HepG2 (cell line): Measurements from ENCODE around the gene HNRNPUL1. TPM values are rescaled to one million over a fixed set of nuclear protein-coding genes. Genes with fewer than 3 reads are reported as not detected.
A peak's percentile ranks its signal among the peaks of the same experiment; 100 is the strongest.

Experiments
- CREM ChIP-seq, 2 experiments: sonication (generic) in 1 of 2; formaldehyde crosslinking in 1 of 2; IDR thresholded peaks; 2 replicates each; pipeline versions ENCODE4 v1.4.0 to v1.6.1; 2016 to 2020; ENCODE audit warnings: antibody characterized with exemption in 1 of 2, mild to moderate bottlenecking in 1 of 2, missing genetic modification reagents in 1 of 2
- HHEX ChIP-seq: IDR thresholded peaks from 2 replicates; pipeline ENCODE4 v1.6.1; 2016; ENCODE audit warnings: control low read depth
- HMG20B ChIP-seq: conservative IDR thresholded peaks from 2 replicates; pipeline ENCODE4 v1.6.1; 2016; ENCODE audit warnings: missing genetic modification reagents, missing compliant biosample characterization
- LCORL ChIP-seq, 2 experiments: fragments of 450-650 bp in 1 of 2; sonication (generic) in 1 of 2; formaldehyde crosslinking in 1 of 2; IDR thresholded peaks; 2 replicates each; pipeline versions ENCODE4 v1.5.0 to v1.6.1; 2017 to 2020; ENCODE audit warnings: antibody characterized with exemption in 1 of 2, missing genetic modification reagents in 1 of 2
- PRMT3 ChIP-seq: sonication (generic); formaldehyde crosslinking; IDR thresholded peaks from 2 replicates; pipeline ENCODE4 v1.8.1; 2022; ENCODE audit warnings: low read depth, mild to moderate bottlenecking, moderate library complexity, missing genetic modification reagents, borderline replicate concordance
- REST ChIP-seq, 2 experiments: IDR thresholded peaks; 2 replicates each; pipeline ENCODE4 v1.6.1; 2011 to 2012; ENCODE audit warnings: low read length in 2 of 2, borderline replicate concordance in 1 of 2, low read depth in 1 of 2, mild to moderate bottlenecking in 1 of 2, moderate library complexity in 1 of 2
- SAFB2 ChIP-seq: sonication (generic); formaldehyde crosslinking; IDR thresholded peaks from 2 replicates; pipeline ENCODE4 v1.5.1; 2020; ENCODE audit warnings: missing genetic modification reagents, low read depth, mild to moderate bottlenecking, borderline replicate concordance
- SP2 ChIP-seq: sonication (generic); formaldehyde crosslinking; IDR thresholded peaks from 2 replicates; pipeline ENCODE4 v1.5.1; 2020; ENCODE audit warnings: mild to moderate bottlenecking, missing genetic modification reagents
- THAP11 ChIP-seq: IDR thresholded peaks from 2 replicates; pipeline ENCODE4 v1.6.1; 2016; ENCODE audit warnings: missing biosample characterization, missing genetic modification reagents
- U2AF1 ChIP-seq: fragments of 200-400 bp; formaldehyde crosslinking; optimal IDR thresholded peaks from 2 replicates; pipeline ENCODE3; 2017; ENCODE audit warnings: mild to moderate bottlenecking, low read depth, low read length
- XRCC5 ChIP-seq: fragments of 200-400 bp; formaldehyde crosslinking; optimal IDR thresholded peaks from 2 replicates; pipeline ENCODE3; 2017; ENCODE audit warnings: mild to moderate bottlenecking, low read length
- ZIK1 ChIP-seq: sonication (generic); formaldehyde crosslinking; IDR thresholded peaks from 2 replicates; pipeline ENCODE4 v1.5.0; 2020; ENCODE audit warnings: mild to moderate bottlenecking, low read depth, missing genetic modification reagents, borderline replicate concordance
- ZMAT3 ChIP-seq: sonication (generic); formaldehyde crosslinking; conservative IDR thresholded peaks from 2 replicates; pipeline ENCODE4 v1.7.0; 2021; ENCODE audit warnings: missing genetic modification reagents
- ZNF441 ChIP-seq: sonication (generic); formaldehyde crosslinking; IDR thresholded peaks from 2 replicates; pipeline ENCODE4 v1.7.0; 2021; ENCODE audit warnings: missing genetic modification reagents, borderline replicate concordance
- ZNF607 ChIP-seq: sonication (generic); formaldehyde crosslinking; IDR thresholded peaks from 2 replicates; pipeline ENCODE4 v1.5.1; 2020; ENCODE audit warnings: missing genetic modification reagents, mild to moderate bottlenecking, borderline replicate concordance
- polyA plus RNA-seq, 8 experiments: library from polyadenylated mRNA; depleted of rRNA in 3 of 8; stranded (reverse) in 7 of 8; unstranded in 1 of 8; fragments of >200 nt; fragmentation: Illumina TruSeq in 4 of 8; extraction: Trizol in 4 of 8; gene quantifications; 2 replicates each; pipeline versions ENCODE4 v1.2.1 to v1.2.3, GENCODE V29; 2011 to 2016; ENCODE audit warnings: low read depth in 4 of 8, missing spikeins in 1 of 8, mixed read lengths in 1 of 8; ENCODE audit not compliant: insufficient read depth in 1 of 8
- total RNA-seq, 5 experiments: library from RNA; depleted of rRNA; stranded (reverse); fragments of >200 nt; fragmentation: Illumina TruSeq; extraction: Trizol; gene quantifications; 2 replicates each; pipeline ENCODE4 v1.2.3, GENCODE V29; 2016; ENCODE audit warnings: low read depth in 1 of 5
- TF ChIP-seq, protein P1 (sequence below): IDR thresholded peaks from 2 replicates; pipeline ENCODE4 v1.6.1; 2016; ENCODE audit warnings: mild to moderate bottlenecking
- TF ChIP-seq, protein P2 (sequence below): sonication (generic); formaldehyde crosslinking; IDR thresholded peaks from 2 replicates; pipeline ENCODE4 v1.8.0; 2022; ENCODE audit warnings: mild to moderate bottlenecking, missing genetic modification reagents, moderate library complexity
- TF ChIP-seq, protein P3 (sequence below): IDR thresholded peaks from 2 replicates; pipeline ENCODE4 v1.6.1; 2012; ENCODE audit warnings: low read length, improper control_type of control experiment

Gene HNRNPUL1
- total and polyA plus RNA-seq, 2 of the 13 experiments (the other 11 are each of a cell fraction or from before 2014, with no cell fraction given): 30.9 to 81.7 TPM

GRCh38 chr19:41263850-41264580 is at the start of gene HNRNPUL1 (continued):
- TF ChIP-seq ZNF607 (CRISPR knock-in tag) (peak; percentile 49; the same call in 1 of the 2 replicates), SP2 (CRISPR knock-in tag) (peak; percentile 96), HHEX (CRISPR knock-in tag) (no peak), REST (IDR thresholded peaks at IDR 0.05; ENCODE audit: borderline replicate concordance in 1 of 2, low read depth in 1 of 2, low read length in 2 of 2) (peak in 1 of 2 experiments; percentile 55; a peak in 1 of 4 replicates), CREM (IDR thresholded peaks at IDR 0.05) (peak; percentile 93), CREM (CRISPR knock-in tag; IDR thresholded peaks at IDR 0.05) (no peak), XRCC5 (peak; percentile 77), LCORL (IDR thresholded peaks at IDR 0.05) (peak; percentile 62), LCORL (CRISPR knock-in tag; IDR thresholded peaks at IDR 0.05) (no peak), SAFB2 (peak; percentile 88; the same call in 1 of the 2 replicates), U2AF1 (peak; percentile 17), HMG20B (CRISPR knock-in tag) (peak; percentile 54; the same call in 1 of the 2 replicates), PRMT3 (CRISPR knock-in tag) (peak; percentile 67; the same call in 1 of the 2 replicates), ZIK1 (CRISPR knock-in tag) (no peak), ZMAT3 (CRISPR knock-in tag) (0 out of 2 replicates have a peak, but pooled peaks have one; percentile 25), THAP11 (CRISPR knock-in tag) (peak; percentile 92), ZNF441 (CRISPR knock-in tag) (no peak)
- TF ChIP-seq, protein P1, sequence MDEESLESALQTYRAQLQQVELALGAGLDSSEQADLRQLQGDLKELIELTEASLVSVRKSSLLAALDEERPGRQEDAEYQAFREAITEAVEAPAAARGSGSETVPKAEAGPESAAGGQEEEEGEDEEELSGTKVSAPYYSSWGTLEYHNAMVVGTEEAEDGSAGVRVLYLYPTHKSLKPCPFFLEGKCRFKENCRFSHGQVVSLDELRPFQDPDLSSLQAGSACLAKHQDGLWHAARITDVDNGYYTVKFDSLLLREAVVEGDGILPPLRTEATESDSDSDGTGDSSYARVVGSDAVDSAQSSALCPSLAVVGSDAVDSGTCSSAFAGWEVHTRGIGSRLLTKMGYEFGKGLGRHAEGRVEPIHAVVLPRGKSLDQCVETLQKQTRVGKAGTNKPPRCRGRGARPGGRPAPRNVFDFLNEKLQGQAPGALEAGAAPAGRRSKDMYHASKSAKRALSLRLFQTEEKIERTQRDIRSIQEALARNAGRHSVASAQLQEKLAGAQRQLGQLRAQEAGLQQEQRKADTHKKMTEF: peak; percentile 75; the same call in 1 of the 2 replicates
- TF ChIP-seq, protein P2, sequence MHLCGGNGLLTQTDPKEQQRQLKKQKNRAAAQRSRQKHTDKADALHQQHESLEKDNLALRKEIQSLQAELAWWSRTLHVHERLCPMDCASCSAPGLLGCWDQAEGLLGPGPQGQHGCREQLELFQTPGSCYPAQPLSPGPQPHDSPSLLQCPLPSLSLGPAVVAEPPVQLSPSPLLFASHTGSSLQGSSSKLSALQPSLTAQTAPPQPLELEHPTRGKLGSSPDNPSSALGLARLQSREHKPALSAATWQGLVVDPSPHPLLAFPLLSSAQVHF (CRISPR knock-in tag): peak; percentile 57; the same call in 1 of the 2 replicates
- TF ChIP-seq, protein P3, sequence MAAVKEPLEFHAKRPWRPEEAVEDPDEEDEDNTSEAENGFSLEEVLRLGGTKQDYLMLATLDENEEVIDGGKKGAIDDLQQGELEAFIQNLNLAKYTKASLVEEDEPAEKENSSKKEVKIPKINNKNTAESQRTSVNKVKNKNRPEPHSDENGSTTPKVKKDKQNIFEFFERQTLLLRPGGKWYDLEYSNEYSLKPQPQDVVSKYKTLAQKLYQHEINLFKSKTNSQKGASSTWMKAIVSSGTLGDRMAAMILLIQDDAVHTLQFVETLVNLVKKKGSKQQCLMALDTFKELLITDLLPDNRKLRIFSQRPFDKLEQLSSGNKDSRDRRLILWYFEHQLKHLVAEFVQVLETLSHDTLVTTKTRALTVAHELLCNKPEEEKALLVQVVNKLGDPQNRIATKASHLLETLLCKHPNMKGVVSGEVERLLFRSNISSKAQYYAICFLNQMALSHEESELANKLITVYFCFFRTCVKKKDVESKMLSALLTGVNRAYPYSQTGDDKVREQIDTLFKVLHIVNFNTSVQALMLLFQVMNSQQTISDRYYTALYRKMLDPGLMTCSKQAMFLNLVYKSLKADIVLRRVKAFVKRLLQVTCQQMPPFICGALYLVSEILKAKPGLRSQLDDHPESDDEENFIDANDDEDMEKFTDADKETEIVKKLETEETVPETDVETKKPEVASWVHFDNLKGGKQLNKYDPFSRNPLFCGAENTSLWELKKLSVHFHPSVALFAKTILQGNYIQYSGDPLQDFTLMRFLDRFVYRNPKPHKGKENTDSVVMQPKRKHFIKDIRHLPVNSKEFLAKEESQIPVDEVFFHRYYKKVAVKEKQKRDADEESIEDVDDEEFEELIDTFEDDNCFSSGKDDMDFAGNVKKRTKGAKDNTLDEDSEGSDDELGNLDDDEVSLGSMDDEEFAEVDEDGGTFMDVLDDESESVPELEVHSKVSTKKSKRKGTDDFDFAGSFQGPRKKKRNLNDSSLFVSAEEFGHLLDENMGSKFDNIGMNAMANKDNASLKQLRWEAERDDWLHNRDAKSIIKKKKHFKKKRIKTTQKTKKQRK: peak; percentile 69
